HG03432 (cell line): Measurements from ENCODE around the gene EFCAB14.
"Not testable (repeated sequence)": the region's sequence is repeated elsewhere in the genome, so short reads cannot be mapped to it uniquely, and the experiment has no call there.

ENCODE experiments used
- ATAC-seq: cut with Tn5 transposase; IDR thresholded peaks from one replicate; pipeline ENCODE4 v1.9.1; 2021; ENCODE audit warnings: mild to moderate bottlenecking, moderate library complexity; ENCODE audit not compliant: unreplicated experiment

EFCAB14 gene

DNA sequence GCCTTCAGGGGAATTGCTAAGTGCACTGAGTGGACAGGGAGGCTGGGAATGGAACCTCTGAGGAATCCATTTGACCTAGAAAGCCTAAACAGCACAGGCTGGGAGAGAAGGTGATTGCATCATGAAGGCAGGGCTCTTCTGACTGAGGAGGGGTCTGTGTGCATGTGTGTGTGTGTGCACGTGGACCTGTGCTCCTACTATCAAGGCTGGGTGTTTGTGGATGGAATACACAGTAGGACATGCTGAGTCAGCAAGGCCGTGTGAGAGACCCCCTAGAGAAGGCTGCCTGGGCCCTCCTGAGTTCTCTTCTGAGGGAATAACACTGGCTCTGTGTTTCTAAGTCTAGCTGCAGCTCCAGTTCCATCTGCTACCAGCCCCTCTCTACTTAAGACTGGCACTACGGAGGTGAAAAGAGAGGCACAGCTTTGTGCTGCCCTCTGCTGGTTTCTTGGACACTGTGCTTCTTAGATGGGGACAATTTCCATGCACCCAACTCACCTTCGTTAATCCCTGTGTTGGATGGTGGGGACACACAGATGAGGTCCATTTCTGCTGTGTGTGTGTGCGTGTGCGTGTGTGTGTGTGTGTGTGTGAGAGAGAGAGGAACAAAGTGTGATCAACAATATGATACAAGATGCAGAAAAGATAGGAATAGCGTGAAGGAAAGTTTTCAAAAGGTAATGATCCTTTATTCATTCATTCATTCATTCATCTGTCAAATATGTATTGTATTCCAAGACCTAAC lies 6.2 kb upstream of the EFCAB14 start:
- peak; percentile 89 for ATAC-seq

DNA sequence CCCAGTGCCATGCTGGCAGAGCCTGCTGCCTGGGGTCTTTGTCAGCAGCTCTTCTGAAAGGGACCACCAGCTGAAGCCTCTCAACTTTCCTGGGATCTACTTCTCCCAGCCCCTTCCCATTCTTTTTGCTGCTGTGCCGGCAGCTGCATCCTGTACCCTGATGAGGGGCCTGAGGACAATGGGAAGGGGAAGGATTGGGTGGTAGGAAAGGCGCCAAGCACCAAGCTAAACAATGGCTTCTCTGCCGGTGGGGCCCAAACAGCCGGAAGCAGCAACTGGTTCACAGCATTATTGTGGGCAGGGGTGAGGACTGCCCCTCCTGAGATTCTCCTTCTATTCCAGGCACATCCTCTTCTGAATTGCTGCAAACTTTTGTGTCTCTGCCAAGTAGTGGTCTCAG lies 5.0 kb upstream of the EFCAB14 start:
- ATAC-seq: no peak

DNA sequence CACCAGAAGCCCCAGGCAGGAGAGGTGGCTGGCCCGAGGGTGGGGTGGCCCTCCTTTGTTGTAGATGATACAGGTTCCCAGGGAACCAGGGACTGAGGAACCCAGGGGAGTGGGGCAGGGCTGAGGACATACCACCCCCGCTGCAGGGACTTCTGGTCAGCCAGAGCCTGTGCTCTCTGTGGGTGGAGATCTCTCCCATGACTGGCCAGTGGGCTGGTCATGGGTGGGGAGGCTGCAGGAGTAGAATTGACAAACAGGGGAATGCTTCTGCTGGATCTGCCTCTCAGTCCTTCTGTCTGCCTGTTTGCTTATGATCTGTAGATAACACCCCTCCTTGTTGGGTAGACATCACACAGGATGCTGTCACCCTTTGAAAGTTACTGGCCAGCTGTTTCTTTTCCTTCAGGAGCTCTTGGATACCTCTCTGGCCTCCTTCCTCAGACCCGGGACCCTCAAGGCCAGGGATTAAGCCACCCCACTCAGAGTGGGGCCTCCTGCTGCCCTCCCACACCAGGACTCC lies 2.8 kb upstream of the EFCAB14 start:
- ATAC-seq: no peak

DNA sequence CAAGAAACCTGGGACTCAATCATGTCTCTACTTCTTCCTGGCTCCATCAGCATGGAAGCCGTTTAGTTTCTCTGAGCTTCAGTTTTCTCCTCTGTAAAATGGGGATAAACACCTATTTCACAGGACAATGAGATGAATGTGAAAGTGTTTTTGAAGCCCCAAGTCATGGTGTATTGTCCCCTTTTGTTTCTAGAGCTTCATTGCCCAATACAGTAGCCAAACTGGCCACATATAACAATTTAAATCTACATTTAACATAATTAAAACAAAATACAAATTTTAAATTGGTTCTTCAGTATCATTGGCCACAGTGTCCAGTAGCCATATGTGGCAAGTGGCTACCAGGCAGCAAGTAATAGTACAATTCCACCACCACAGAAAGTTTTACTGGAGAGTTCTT lies 2.3 kb upstream of the EFCAB14 start:
- no peak for ATAC-seq

DNA sequence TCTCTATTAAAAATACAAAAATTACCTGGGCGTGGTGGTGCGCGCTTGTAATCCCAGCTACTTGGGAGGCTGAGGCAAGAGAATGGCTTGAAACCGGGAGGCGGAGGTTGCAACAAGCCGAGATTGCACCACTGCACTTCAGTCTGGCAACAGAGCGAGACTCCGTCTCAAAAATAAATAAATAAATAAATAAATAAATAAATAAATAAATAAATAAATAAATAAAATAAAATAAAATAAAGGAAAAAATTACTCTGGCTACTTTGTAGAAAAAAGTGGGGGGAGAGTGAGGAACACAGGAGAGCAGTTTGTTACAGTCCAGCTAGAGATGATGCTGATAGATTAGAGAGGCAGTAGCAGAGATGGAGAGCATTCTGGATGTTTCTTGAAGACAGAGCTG lies 1.4 kb upstream of the EFCAB14 start:
- ATAC-seq: not testable (repeated sequence)

DNA sequence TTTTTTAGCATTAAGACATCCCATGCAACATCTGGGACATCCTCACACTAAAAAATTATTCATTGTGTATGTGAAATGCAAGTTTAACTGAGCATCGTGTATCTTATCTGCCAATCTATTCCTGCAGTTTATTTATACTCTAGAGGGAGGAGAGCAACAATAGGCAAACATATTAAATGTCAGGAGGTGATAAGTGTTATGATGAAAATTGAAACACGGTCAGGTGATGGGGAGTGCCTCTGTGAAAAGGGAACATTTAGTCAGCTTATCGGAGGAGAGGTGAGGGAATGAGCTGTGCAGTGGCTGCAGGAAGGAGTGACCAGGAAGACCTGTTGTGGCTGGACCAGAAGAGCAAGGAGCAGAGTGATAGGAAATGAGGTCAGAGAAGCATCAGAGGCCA lies 775 bp upstream of the EFCAB14 start:
- ATAC-seq: no peak

DNA sequence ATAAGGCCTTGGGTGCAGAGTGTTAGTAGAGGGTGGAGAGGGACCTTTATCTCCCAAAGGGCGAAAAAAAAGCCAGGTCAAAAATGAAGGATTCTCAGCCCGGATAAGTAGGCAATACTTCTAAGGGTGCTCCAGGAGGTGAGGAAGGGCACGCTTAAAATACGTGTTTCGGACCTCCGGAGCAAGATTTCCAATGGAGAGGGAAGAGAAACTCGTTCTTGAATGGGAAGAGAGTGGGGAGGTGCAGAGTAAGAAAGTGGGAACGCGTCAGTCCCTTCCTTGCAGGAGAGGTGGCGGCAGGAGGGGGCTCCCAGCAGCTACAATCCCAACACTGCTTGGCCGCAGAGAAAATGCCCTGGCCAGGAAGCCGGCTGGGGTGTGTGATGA lies 581 bp downstream of the EFCAB14 start:
- peak; percentile 12 for ATAC-seq

DNA sequence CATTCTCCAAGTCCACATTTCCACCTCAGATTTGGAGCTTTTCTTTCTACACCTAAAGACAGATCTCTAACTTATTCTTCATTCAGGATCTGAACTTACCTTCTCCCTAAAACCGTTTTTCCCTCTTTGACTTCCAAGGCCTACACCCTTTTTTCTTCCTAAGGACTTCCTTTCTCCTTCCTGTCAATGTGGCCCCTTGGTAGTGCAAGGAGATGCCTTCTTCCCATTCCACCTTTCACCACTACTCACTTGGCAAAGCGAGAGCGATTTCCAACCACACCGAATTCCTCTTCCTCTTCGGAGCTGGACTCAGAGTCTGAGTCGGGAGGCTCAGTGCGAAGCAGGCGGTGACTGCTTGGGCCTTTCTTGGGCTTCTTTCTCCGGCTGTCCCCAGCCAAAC lies 1.3 kb downstream of the EFCAB14 start:
- no peak for ATAC-seq

DNA sequence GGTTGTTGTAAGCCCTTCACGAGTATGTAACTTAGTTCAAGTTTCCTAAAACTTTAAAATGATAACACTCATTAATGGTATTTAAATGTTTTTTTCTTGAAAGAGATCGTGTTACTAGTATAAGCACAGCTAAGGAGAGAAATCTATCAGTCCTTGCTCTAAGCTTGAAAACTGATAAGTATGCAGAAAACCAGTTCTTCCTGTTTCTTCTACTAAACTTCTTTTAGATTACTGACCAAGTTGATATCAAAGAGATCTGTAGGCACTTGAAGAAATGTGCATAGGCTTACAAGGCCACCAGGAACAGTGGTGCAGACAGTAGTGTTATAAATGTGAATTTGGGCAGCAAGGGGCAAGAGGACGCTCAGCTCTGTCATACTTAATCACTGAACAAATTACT lies 3.9 kb downstream of the EFCAB14 start:
- ATAC-seq: no peak

DNA sequence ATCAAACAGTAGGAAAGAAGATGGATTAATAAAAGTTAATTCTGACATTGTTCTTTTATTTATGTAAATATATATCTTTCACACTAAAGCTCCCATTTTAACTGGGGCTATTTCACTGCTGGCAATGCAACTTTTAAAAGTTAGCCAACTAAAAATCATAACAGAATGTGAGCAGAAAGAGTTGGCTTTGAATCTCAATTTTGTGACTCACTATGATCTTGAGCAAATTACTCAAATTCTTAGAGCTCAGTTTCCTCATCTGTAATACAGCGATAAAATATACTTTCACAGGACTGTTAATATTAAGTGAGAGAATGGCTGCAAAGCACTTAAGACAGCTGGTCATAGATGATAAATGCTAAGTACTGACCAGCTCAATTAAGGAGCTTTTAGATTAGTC lies 10.8 kb downstream of the EFCAB14 start:
- ATAC-seq: no peak

DNA sequence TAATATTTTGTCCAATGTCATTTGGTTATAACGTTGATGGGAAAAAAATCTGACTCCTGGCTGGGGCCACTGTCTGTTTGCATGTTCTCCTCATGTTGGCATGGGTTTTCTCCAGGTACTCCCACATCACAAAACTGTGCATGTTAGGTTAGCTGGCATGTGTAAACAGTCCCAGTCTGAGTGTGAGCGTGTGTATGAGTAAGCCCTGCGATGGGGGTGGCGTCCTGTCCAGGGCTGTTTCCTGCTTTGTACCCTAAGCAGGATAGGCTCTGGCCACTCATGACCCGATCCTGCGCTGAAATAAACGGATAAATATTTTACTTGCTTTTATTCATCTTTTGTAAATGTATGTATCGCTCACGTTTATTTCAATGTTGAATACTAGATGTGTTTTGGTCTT lies 13.5 kb downstream of the EFCAB14 start:
- ATAC-seq: no peak

DNA sequence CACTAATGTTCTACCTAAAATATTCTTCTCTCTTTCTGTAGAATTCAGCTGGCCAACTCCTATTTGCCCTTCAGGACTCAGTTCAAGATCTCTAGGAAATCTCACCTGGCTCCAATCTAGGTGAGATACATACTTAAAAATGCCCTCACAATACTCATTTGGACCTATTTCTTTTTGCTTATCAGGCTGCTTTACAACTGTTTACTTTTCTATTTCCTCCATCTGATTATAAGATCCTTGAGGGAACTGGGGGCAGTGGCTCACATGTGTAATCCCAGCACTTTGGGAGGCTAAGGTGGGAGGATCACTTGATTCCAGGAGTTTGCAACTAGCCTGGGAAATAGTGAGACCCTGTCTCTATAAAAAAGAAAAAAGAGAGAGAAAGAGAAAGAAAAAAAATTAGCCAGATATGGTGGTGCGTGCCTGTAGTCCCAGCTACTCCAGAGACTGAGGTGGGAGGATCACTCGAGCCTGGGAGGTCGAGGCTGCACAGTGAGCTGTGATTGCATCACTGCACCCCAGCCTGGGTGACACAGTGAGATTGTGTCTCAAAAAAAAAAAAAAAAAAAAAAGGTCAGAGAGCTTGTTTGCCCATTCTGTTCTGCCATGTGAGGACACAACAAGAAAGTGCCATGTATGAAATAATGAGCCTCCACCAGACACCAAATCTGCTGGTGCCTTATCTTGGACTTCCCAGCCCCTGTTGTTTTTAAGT lies 14.8 kb downstream of the EFCAB14 start:
- no peak for ATAC-seq

DNA sequence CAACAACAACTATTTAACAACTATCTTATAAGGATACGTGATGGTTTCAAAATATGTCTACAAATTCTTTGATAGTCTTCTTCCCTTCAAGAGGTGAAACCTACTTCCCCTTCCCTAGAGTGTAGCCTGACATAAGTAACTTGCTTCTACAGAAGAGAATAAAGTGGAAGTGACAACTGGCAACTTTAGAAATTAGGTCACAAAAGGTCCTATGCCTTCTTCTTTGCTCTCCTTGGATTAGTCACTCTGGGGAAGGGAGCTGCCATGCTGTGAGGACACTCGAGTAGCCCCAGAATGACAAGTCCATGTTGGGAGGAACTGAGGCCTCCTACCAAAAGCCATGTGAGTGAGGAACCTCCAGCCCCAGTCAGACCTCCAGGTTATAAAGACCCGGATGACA lies 19.2 kb downstream of the EFCAB14 start:
- no peak for ATAC-seq

DNA sequence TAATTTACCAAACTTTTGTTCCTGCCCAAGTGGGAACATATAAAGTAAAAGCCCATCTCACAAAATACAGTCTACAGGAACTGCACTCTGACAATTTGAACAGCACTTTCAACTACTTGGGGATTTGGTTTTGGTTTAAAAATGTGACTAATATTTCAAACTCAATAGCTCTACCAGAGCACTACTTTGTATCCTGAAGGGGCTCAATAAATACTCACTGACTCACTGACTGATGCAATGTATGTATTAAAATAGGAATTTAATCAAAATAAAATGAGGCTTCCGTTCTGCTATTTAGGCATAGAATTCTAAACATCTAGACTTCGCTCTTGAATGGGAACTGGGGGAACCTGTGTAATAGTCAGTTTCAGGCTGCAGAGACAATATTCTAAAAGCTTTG lies 21.9 kb downstream of the EFCAB14 start:
- ATAC-seq: no peak

DNA sequence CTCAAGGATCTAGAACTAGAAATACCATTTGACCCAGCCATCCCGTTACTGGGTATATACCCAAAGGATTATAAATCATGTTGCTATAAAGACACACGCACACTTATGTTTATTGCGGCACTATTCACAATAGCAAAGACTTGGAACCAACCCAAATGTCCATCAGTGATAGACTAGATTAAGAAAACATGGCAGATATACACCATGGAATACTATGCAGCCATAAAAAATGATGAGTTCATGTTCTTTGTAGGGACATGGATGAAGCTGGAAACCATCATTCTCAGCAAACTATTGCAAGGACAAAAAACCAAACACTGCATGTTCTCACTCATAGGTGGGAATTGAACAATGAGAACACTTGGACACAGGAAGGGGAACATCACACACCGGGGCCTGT lies 24.2 kb downstream of the EFCAB14 start:
- not testable (repeated sequence) for ATAC-seq

DNA sequence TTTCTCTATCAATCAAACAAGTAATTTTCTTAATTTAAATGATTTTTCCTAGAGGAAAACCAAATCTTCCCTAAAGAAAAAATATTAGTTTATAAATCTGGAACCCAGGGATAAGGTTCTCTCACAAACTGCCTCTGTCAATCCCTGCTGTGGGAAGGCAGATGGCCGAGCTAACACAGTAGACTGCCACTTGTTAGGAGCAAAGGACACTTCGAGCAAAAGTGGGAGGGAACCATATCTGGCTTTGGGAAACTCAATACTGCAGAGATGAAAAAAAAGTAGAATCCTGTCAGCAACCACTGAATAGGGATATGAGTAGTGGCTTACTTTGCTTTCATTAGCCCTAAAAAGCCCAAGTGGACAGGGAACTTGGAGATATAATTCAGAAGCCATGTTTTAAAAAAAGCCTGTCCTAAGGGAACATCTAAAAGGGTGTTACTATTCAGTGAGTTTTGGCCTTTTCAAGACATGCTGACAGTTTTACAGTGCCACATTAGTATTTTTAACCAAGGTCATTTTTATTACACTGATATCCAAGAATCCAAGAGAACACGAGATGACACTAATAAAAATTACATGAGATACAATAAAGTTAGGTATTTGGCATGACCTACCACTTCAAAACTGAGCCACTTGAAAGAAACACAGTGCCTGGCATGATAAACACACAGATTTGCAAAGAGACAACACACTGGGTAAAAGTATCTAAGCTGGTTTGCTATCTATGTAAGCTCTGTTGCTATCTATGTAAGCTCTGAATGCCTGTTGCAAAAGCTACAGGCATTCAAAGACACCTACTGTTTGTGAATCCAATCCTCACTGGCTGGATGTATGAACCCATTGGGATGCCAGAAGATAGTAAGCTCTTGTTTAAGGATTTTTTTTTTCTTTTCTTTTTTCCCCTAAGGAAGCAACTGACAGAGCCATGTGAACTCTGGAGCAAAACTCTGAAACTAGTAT lies 25.8 kb downstream of the EFCAB14 start:
- ATAC-seq: no peak

DNA sequence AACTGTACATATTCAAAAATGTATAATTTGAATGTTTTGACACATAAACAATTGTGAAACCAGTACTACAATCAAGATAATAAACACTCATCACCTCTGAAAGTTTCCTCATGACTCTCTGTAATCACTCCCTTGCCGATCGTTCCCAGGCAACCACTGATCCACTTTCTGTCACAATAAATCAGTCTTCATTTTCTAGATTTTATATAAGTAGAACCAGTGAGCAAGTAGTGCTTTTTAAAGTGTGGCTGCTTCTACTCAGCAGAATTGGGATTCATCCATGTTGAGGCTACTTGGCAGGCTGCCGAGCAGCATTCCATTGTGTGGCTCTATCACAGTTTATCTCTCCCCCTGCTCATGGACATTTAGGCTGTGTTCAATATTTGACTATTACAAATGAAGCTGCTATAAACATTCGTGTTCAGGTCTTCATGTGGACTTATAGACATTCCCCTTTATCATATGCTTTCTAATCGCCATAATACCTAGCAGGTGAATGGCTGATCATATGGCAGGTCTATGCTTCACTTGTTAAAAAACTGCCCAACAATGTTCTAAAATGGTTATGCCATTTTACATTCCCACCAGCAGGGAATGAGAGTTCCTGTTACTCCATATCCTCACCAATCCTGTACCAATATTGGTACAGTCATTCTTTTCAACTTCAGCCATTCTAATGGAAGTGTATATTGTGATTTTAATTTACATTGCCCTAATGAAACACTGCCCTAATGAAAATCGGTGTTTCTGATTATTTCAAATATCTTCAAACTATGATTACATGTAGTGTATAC lies 26.7 kb downstream of the EFCAB14 start:
- no peak for ATAC-seq

DNA sequence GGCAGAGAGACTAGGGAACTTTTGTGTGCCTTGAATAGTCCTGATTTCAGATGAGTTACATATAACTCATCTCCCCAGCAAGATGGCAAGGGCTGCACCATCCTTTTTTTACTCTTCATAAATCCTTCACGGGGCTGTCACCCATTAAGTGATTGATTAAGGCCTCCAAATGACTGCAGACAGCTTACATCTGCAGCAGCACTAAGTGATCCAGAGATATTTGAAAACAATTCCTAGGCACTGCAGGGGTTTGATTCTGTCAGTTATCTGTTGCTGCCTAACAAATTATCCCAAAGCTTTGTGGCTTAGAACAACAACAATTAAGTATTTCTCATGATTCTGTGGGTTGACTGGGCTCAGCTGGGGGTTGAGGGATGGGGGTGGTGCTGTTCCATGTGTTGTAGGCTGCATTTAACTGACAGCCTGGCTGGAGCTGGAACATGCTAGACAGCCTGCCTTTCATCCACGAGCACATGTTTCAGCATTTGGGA lies 27.9 kb downstream of the EFCAB14 start:
- ATAC-seq: no peak

DNA sequence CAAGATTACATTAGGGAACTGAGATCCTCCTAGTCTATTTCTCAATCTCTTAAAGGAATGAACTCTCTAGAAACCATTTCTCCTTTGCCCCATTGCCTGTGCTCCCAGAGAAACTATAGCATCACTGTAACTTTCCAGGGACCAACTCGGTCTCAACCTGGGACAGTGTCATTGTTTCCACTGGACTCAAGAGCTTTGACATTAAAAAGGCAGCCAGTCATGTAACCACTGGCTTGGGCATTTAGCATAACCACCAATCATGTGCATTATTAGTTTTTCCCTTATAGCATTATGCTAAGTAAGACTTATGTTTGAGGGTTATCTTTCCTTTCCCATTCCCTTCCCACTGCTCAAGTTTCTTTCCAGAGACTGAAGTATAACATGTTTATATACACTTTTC lies 29.0 kb downstream of the EFCAB14 start:
- ATAC-seq: no peak

DNA sequence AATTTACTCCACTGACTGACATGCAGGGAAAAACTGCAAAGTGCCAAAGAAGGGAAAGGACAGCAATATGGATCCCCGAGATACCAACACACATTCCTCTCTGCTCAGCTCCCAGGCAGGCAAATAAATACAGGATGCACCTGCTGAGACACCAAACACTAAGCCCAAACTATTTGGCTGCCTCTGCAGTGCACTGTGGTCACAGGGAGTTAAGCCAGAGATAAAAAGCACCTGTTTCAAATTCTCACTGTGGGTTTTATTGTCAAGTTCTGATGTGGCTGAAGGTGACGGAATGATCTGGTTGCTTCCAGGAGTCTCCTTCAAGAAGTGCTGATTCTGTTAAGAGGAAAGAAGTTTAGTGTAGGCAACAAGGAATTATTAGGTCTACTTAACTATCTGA lies 29.6 kb downstream of the EFCAB14 start:
- ATAC-seq: no peak
